Endodermal cell (in vitro differentiated cells): ENCODE data around the gene PTPRE. TPM values are rescaled to one million over a fixed set of nuclear protein-coding genes. Genes with fewer than 3 reads are reported as not detected.

Source experiments
- DNase-seq: peaks from one replicate; pipeline ENCODE4 v3.0.0-alpha.2; 2017
- H3K27ac ChIP-seq: 2 replicates; pipeline ENCODE4 v1.5.1; 2013; ENCODE audit warnings: mild to moderate bottlenecking, low read depth, low read length, moderate library complexity
- H3K27me3 ChIP-seq: 2 replicates; pipeline ENCODE4 v1.6.1; 2013; ENCODE audit warnings: mild to moderate bottlenecking, low read length, moderate library complexity; ENCODE audit not compliant: insufficient read depth, control insufficient read depth, poor library complexity, severe bottlenecking
- H3K36me3 ChIP-seq: 2 replicates; pipeline ENCODE4 v1.7.0; 2013; ENCODE audit warnings: mild to moderate bottlenecking, low read length, moderate library complexity; ENCODE audit not compliant: control insufficient read depth, insufficient read depth
- H3K4me1 ChIP-seq: one replicate; pipeline ENCODE4 v1.7.0; 2013; ENCODE audit warnings: low read length; ENCODE audit not compliant: control insufficient read depth, insufficient read depth
- H3K4me3 ChIP-seq: 2 replicates; pipeline ENCODE4 v1.5.1; 2013; ENCODE audit warnings: mild to moderate bottlenecking, low read length, moderate library complexity
- H3K9ac ChIP-seq: 2 replicates; pipeline ENCODE4 v1.6.1; 2013; ENCODE audit warnings: mild to moderate bottlenecking, low read length, moderate library complexity; ENCODE audit not compliant: poor library complexity, severe bottlenecking; ENCODE audit errors: extremely low read depth
- H3K9me3 ChIP-seq: 2 replicates; pipeline ENCODE4 v1.6.1; 2013; ENCODE audit warnings: mild to moderate bottlenecking, low read length, moderate library complexity; ENCODE audit not compliant: control insufficient read depth
- H3K27ac Mint-ChIP-seq: 2 replicates; pipeline ENCODE4 v1.8.0; 2020; ENCODE audit warnings: mixed read lengths
- H3K27me3 Mint-ChIP-seq: 2 replicates; pipeline ENCODE4 v1.8.0; 2021; ENCODE audit warnings: mild to moderate bottlenecking, mixed read lengths; ENCODE audit not compliant: insufficient read depth
- H3K36me3 Mint-ChIP-seq: 2 replicates; pipeline ENCODE4 v1.8.0; 2020; ENCODE audit warnings: low read depth, mixed read lengths
- H3K4me1 Mint-ChIP-seq: 2 replicates; pipeline ENCODE4 v1.8.0; 2020; ENCODE audit warnings: mixed read lengths
- H3K4me3 Mint-ChIP-seq: 2 replicates; pipeline ENCODE4 v1.8.0; 2020; ENCODE audit warnings: mild to moderate bottlenecking, moderate library complexity, mixed read lengths
- H3K9me3 Mint-ChIP-seq: 2 replicates; pipeline ENCODE4 v1.8.0; 2020; ENCODE audit warnings: mild to moderate bottlenecking, mixed read lengths
- CTCF ChIP-seq: fragments of 200-600 bp; sonication (generic); conservative IDR thresholded peaks from 2 replicates; pipeline ENCODE4 v1.5.0; 2021; ENCODE audit warnings: antibody characterized with exemption, mild to moderate bottlenecking
- WGBS, 2 experiments: methylation state at CpG; one replicate each; pipeline versions ENCODE4 v1.1.5 to v1.1.7; 2013; ENCODE audit warnings: missing lambda C conversion rate in 2 of 2, mixed read lengths in 1 of 2; ENCODE audit not compliant: insufficient coverage in 1 of 2, insufficient read length in 1 of 2; 5-methylcytosine and 5-hydroxymethylcytosine counted together
- total RNA-seq, 2 donors: library from RNA; stranded (reverse); fragmentation: NEBNext Ultra II Directional in 1 of 2; extraction: Animal tissue kit (Norgen Biotek cat#: 25700) in 1 of 2; gene quantifications; 2 replicates in 1 of 2; 3 replicates in 1 of 2; pipeline ENCODE4 v1.2.1, GENCODE V29; 2021

Gene PTPRE
- total RNA-seq, 2 donors from 2014 or later: 0.75 to 3.0 TPM

DNA sequence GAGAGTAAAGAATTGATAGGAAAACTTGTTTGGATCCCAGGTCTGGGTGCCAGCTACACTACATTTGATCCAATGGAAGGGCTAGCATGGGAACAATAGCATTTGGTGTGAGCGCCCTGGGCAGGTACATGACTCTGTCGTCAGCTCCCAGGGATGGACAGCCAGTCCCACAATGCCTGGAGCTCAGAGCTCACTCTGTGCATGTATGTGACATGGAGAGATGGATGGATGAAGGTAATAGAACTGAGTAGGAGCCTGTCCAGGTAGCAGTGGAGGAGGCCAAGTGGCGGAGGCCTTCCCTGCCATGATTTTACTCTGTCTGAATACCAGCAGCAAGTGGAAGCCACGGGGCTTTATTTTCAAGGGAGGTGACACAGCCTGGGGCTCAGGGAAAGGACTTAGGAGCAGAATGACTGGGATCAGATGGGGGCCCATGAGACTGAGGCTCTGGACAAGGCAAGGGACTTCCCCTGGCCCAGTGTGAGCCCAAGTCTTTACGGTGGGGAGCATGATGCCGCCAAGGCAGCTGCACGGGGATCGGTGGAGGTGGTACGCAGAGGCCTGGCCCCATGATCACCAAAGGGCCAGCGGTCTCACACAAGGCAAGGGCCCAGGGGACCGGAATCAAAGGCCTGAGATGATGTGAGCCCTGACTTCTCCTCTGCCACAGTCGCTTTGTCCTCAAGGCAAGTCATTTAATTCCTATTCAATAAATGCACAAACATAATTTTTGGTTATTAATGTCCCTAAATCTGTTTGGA lies 5.9 kb downstream of the PTPRE start:
- H3K36me3 ChIP-seq: no peaks in the 10 kb centered on the region
- H3K9me3 ChIP-seq: no peaks in the 10 kb centered on the region
- peaks cover 30% of the 10 kb centered on the region for H3K27me3 Mint-ChIP-seq
- H3K27me3 ChIP-seq: peaks cover 28% of the 10 kb centered on the region
- H3K4me3 Mint-ChIP-seq: no peak overlapping the region
- no peak overlapping the region for H3K4me3 ChIP-seq
- H3K9ac ChIP-seq: no peak overlapping the region
- H3K9me3 Mint-ChIP-seq: no peaks in the 10 kb centered on the region
- no peak for DNase-seq
- WGBS, 2 experiments: 92 to 93% methylated on average over 10 to 12 of the region's 12 CpGs
- H3K27ac ChIP-seq: no peak overlapping the region
- no peak for TF ChIP-seq CTCF
- H3K36me3 Mint-ChIP-seq: no peaks in the 10 kb centered on the region
- H3K27ac Mint-ChIP-seq: no peak overlapping the region
- H3K4me1 Mint-ChIP-seq: peaks cover 6% of the 10 kb centered on the region
- no peaks in the 10 kb centered on the region for H3K4me1 ChIP-seq

DNA sequence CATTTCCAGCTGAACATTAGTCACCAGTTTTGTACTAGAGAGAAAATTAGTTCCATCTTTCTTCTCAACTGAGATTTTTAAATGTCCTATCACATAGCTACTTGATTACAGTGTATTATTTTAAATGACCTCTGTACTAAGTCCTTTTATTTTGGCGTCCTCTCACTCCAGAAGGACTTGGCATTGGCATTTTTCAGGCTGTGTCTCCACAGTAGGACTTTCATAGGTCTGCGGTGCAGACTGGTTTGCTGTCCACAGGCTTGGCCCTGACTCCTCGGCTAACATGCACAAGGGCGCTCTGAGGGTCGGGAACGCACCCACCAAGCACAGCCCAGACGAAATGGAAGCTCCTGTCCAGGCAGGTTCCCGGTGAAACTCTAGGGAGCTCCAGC lies 6.5 kb downstream of the PTPRE start:
- H3K9ac ChIP-seq: no peak overlapping the region
- 86 to 91% methylated on average over 6 to 8 of the region's 8 CpGs for WGBS, 2 experiments
- no peak for DNase-seq
- H3K4me1 ChIP-seq: no peaks in the 10 kb centered on the region
- Mint-ChIP-seq H3K27ac (no peak overlapping the region), H3K4me1 (peaks cover 6% of the 10 kb centered on the region), H3K27me3 (peaks cover 25% of the 10 kb centered on the region), H3K36me3 (no peaks in the 10 kb centered on the region), H3K4me3 (no peak overlapping the region), H3K9me3 (no peaks in the 10 kb centered on the region)
- no peak for TF ChIP-seq CTCF
- H3K27ac ChIP-seq: no peak overlapping the region
- H3K4me3 ChIP-seq: no peak overlapping the region
- H3K9me3 ChIP-seq: no peaks in the 10 kb centered on the region
- no peaks in the 10 kb centered on the region for H3K36me3 ChIP-seq
- H3K27me3 ChIP-seq: peaks cover 22% of the 10 kb centered on the region

GRCh38 chr10:127915324-127915723 lies 8.4 kb downstream of the PTPRE start:
- no peaks in the 10 kb centered on the region for H3K4me1 ChIP-seq
- DNase-seq: no peak
- Mint-ChIP-seq H3K27ac (no peak overlapping the region), H3K4me1 (peaks cover 6% of the 10 kb centered on the region), H3K9me3 (no peaks in the 10 kb centered on the region), H3K27me3 (peaks cover 5% of the 10 kb centered on the region), H3K36me3 (no peaks in the 10 kb centered on the region), H3K4me3 (no peak overlapping the region)
- no peak overlapping the region for H3K27ac ChIP-seq
- H3K9ac ChIP-seq: no peak overlapping the region
- WGBS, 2 experiments: 93 to 95% methylated on average over 4 of the region's 4 CpGs
- no peaks in the 10 kb centered on the region for H3K36me3 ChIP-seq
- no peak overlapping the region for H3K4me3 ChIP-seq
- H3K9me3 ChIP-seq: no peaks in the 10 kb centered on the region
- no peak for TF ChIP-seq CTCF
- peaks cover 3% of the 10 kb centered on the region for H3K27me3 ChIP-seq
